ENCODE data around the gene PATZ1. TPM values are rescaled to one million over a fixed set of nuclear protein-coding genes. Genes with fewer than 3 reads are reported as not detected.
"Not testable (repeated sequence)": the region's sequence is repeated elsewhere in the genome, so short reads cannot be mapped to it uniquely, and the experiment has no call there.

PATZ1 gene, protein sequence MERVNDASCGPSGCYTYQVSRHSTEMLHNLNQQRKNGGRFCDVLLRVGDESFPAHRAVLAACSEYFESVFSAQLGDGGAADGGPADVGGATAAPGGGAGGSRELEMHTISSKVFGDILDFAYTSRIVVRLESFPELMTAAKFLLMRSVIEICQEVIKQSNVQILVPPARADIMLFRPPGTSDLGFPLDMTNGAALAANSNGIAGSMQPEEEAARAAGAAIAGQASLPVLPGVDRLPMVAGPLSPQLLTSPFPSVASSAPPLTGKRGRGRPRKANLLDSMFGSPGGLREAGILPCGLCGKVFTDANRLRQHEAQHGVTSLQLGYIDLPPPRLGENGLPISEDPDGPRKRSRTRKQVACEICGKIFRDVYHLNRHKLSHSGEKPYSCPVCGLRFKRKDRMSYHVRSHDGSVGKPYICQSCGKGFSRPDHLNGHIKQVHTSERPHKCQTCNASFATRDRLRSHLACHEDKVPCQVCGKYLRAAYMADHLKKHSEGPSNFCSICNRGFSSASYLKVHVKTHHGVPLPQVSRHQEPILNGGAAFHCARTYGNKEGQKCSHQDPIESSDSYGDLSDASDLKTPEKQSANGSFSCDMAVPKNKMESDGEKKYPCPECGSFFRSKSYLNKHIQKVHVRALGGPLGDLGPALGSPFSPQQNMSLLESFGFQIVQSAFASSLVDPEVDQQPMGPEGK
- polyA plus RNA-seq (2011; rRNA removed) (9.9 and 13.3 TPM in 2 replicates), polyA minus RNA-seq (2011; rRNA and poly(A)+ RNA removed) (24.5 and 26.7 TPM in 2 replicates)

DNA sequence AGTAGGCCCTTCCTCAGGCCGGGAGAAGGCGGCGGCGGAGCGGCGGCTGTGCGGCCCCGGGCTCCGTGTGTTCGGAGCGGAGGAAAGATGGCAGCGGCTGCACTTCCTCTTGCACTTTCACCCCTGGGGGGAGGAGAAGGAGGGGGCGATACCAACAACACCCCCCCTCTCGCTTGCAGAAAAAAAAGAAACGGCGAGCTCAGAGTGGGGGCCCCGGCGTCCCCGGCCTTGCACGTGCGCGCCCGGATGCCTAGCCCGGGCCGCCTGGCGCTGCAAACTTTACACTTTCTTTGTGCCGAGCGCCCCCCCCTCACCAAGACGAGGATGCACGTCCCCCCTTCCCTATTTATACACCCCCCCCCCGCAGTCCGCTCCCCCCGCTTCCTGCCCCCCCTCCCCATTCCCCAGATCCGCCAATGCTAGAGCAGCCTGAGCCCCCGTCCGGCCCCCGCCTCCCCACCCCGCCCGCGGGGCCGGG, at the start of gene PATZ1:
Gene PATZ1 (minus strand): TSS at position 92 of the 478 bp plus-strand sequence. CDS start 744 bp downstream, outside the sequence.
- DNase-seq (ENCODE audit: low read depth, low spot score), result peak; percentile 37
- ChIA-PET POLR2A (interaction anchor here (0.5 to 2.2 kb wide), 8 partner anchors 8 to 1303 kb away, joined by 3 to 14 read pairs (median 4); partner anchors contain the start of genes DRG1 and PIK3IP1), CTCF (interaction anchor here (0.6 to 0.9 kb wide), 2 partner anchors 23 to 32 kb away, joined by 3 to 5 read pairs; no protein-coding TSS in a partner anchor)
- Histone ChIP-seq H3K27me3 (ENCODE audit: control insufficient read depth, insufficient read depth, low read length) (no peaks in the 10 kb centered on the region), H3K27ac (ENCODE audit: low read depth, low read length) (peak within 1 kb of the TSS; percentile 68), H3K9me3 (ENCODE audit: control insufficient read depth, insufficient read depth, low read length) (no peaks in the 10 kb centered on the region; the same call in 1 of the 2 replicates), H3K4me3 (ENCODE audit: low read depth, low read length) (peak within 1 kb of the TSS; percentile 72)
- no peak for TF ChIP-seq CTCF (IDR thresholded peaks at IDR 0.05; ENCODE audit: low read depth, low read length)

GRCh38 chr22:31394326-31394725, 48.2 kb upstream of the PATZ1 start:
- POLR2A ChIA-PET, result no interaction called here
- no peak overlapping the region for H3K27ac ChIP-seq (ENCODE audit: low read depth, low read length)
- CTCF ChIA-PET, result no interaction called here
- TF ChIP-seq CTCF (IDR thresholded peaks at IDR 0.05; ENCODE audit: low read depth, low read length), result no peak
- no peaks in the 10 kb centered on the region; the same call in 1 of the 2 replicates for H3K9me3 ChIP-seq (ENCODE audit: control insufficient read depth, insufficient read depth, low read length)
- DNase-seq (ENCODE audit: low read depth, low spot score), result no peak
- H3K4me3 ChIP-seq (ENCODE audit: low read depth, low read length), result no peak overlapping the region
- no peaks in the 10 kb centered on the region for H3K27me3 ChIP-seq (ENCODE audit: control insufficient read depth, insufficient read depth, low read length)

DNA sequence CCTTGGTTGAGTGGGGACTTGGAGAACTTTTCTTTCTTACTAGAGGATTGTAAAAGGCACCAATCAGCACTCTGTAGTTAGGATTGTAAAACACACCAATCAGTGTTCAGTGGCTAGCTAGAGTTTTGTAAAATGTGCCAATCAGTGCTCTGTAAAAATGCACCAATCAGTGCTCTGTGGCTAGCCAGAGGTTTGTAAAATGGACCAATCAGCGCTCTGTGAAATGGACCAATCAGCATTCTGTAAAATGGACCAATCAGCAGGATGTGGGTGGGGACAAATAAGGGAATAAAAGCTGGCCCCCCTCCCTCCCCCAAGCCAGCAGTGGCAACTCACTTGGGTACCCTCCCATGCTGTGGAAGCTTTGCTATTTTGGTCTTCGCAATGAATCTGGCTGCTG, 47.7 kb upstream of the PATZ1 start:
- Histone ChIP-seq H3K27ac (ENCODE audit: low read depth, low read length) (no peak overlapping the region), H3K27me3 (ENCODE audit: control insufficient read depth, insufficient read depth, low read length) (no peaks in the 10 kb centered on the region), H3K4me3 (ENCODE audit: low read depth, low read length) (no peak overlapping the region), H3K9me3 (ENCODE audit: control insufficient read depth, insufficient read depth, low read length) (no peaks in the 10 kb centered on the region; the same call in 1 of the 2 replicates)
- DNase-seq (ENCODE audit: low read depth, low spot score), result no peak
- TF ChIP-seq CTCF (IDR thresholded peaks at IDR 0.05; ENCODE audit: low read depth, low read length), result no peak
- CTCF ChIA-PET, result interaction anchor here (0.6 kb wide), 1 partner anchor 474 kb away, joined by 3 read pairs; no protein-coding TSS in a partner anchor
- POLR2A ChIA-PET, result no interaction called here

DNA sequence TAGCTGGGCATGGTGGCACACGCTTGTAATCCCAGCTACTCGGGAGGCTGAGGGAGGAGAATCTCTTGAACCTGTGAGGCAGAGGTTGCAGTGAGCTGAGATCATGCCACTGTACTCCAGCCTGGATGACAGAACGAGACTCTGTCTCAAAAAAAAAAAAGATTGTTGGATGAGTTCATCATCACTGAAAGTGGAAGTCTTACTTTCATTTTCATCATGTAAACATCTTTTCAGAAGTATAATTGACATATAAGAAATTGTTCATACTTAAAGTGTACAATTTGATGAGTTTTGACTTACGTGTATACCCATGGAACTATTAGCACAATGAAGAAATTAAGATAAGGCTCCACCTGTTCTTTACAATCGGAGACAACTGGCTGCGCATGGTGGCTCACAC, 32.5 kb upstream of the PATZ1 start:
- H3K27ac ChIP-seq (ENCODE audit: low read depth, low read length); DNase-seq (ENCODE audit: low read depth, low spot score); H3K4me3 ChIP-seq (ENCODE audit: low read depth, low read length); POLR2A ChIA-PET; H3K27me3 ChIP-seq (ENCODE audit: control insufficient read depth, insufficient read depth, low read length); H3K9me3 ChIP-seq (ENCODE audit: control insufficient read depth, insufficient read depth, low read length): not testable (repeated sequence)
- CTCF ChIA-PET, result interaction anchor here (0.7 kb wide), 1 partner anchor 1908 kb away, joined by 3 read pairs; no protein-coding TSS in a partner anchor

DNA sequence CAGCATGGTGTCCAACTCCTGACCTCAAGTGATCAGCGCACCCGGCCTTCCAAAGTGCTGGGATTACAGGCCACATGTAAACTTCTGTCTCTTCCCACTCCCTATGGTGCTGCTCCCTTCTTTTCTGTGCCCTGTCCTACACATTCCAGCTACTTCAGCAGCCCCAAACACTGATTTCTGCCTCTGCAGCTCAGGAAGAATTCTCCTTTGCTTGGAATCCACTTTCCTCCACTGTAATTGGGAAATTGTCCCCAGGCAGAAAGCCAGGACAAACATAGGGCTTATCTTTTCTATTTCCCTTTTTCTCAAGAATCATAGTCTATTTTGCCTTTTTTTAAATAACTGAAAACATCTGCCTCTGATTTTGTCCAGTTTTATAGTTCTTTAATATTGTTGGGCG, 32.0 kb upstream of the PATZ1 start:
- Histone ChIP-seq H3K9me3 (ENCODE audit: control insufficient read depth, insufficient read depth, low read length) (no peaks in the 10 kb centered on the region), H3K4me3 (ENCODE audit: low read depth, low read length) (no peak overlapping the region), H3K27me3 (ENCODE audit: control insufficient read depth, insufficient read depth, low read length) (peaks cover 3% of the 10 kb centered on the region), H3K27ac (ENCODE audit: low read depth, low read length) (no peak overlapping the region)
- CTCF ChIA-PET, result interaction anchor here (0.7 kb wide), 1 partner anchor 1907 kb away, joined by 3 read pairs; no protein-coding TSS in a partner anchor
- no peak for TF ChIP-seq CTCF (IDR thresholded peaks at IDR 0.05; ENCODE audit: low read depth, low read length)
- DNase-seq (ENCODE audit: low read depth, low spot score), result no peak
- POLR2A ChIA-PET, result no interaction called here
